Thyroid gland (tissue), 4 donors: ENCODE measurements around the gene KCNJ15.

ENCODE experiments used
- CTCF ChIP-seq, 6 experiments: fragments of 200-600 bp in 3 of 6; fragments of 450-650 bp in 3 of 6; sonication (generic) in 3 of 6; IDR thresholded peaks; one replicate each; pipeline ENCODE4 v1.5.1; 2016 to 2019; ENCODE audit warnings: antibody characterized with exemption in 6 of 6, mild to moderate bottlenecking in 2 of 6, inconsistent platforms in 1 of 6, moderate library complexity in 1 of 6
- POLR2A ChIP-seq, 2 donors: fragments of 450-650 bp; IDR thresholded peaks; one replicate each; pipeline ENCODE4 v1.6.1; 2017; ENCODE audit warnings: antibody characterized with exemption in 2 of 2, mild to moderate bottlenecking in 2 of 2, moderate library complexity in 1 of 2

- TF ChIP-seq CTCF (IDR thresholded peaks at IDR 0.05) (no peak), POLR2A (IDR thresholded peaks at IDR 0.05) (no peak)
These were observed 64.8 kb downstream of the KCNJ15 start for GRCh38 chr21:38321568-38321967.
